Activated naive CD8-positive, alpha-beta T cell (primary cell): ENCODE data around the gene PHACTR1.

ENCODE experiments used
- H3K27ac Mint-ChIP-seq: one replicate; pipeline ENCODE4 v1.8.0; 2021; ENCODE audit warnings: mixed read lengths
- H3K27me3 Mint-ChIP-seq: one replicate; pipeline ENCODE4 v1.8.0; 2021; ENCODE audit warnings: mixed read lengths
- H3K36me3 Mint-ChIP-seq: one replicate; pipeline ENCODE4 v1.8.0; 2021; ENCODE audit warnings: mixed read lengths
- H3K4me1 Mint-ChIP-seq: one replicate; pipeline ENCODE4 v1.8.0; 2021; ENCODE audit warnings: low read depth, mixed read lengths
- H3K4me3 Mint-ChIP-seq: one replicate; pipeline ENCODE4 v1.8.0; 2021; ENCODE audit warnings: mild to moderate bottlenecking, mixed read lengths
- H3K9me3 Mint-ChIP-seq: one replicate; pipeline ENCODE4 v1.8.0; 2021; ENCODE audit warnings: low read depth, mixed read lengths

The PHACTR1 gene

DNA sequence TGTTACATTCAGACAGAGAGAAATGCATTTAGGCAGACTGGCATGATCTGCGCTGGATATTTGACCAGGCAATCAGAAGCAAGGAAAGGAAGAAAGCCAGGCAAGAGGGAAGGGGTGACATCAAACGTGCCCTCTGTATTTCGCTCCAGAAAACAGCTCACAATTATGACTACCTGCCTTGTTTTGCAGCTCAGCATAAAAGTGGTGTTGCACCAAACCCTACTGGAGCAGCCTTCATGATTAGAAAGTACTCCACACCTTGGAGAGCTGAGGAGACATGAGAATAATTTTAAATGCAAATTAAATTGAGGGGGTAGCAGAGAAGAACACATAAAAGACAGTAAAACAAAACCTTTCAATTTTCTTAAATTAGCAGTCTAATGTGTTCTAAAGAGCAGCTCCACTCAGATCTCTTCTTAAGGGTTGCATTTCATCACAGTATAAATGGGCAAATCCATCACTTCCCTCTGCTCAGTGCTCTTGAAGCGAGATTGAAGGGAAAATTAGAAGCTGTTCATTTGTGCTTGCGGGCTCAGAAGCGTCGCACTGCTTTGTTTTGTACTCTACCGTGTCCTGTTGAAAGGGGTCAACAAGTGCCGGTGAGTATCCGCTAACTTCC, at the start of gene PHACTR1:
TSS of gene PHACTR1 (plus strand) at position 470 of the 619 bp plus-strand sequence.
- Mint-ChIP-seq H3K27me3 (peaks cover 20% of the 10 kb centered on the region), H3K4me3 (no peak within 1 kb of the TSS), H3K36me3 (no peaks in the 10 kb centered on the region), H3K27ac (no peak within 1 kb of the TSS), H3K4me1 (no peaks in the 10 kb centered on the region), H3K9me3 (no peaks in the 10 kb centered on the region)

DNA sequence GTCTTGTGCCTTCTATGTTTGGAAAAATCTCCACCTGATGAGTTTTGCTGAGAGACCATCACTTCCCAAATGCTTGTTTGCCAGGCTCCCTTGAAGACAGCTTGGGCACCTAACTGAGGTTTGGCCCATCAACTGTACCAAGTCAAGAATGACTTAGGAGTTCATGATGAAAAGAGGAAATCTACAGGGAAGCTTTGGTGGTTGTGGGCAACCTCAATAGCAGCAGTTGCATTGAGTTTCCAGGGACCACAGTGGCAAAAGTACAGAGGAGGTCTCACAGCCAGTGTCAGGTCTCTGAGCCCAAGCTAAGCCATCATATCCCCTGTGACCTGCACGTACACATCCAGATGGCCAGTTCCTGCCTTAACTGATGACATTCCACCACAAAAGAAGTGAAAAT, 49.7 kb upstream of the PHACTR1 start:
- no peak overlapping the region for H3K4me3 Mint-ChIP-seq
- no peak overlapping the region for H3K27ac Mint-ChIP-seq
- no peaks in the 10 kb centered on the region for H3K36me3 Mint-ChIP-seq
- H3K9me3 Mint-ChIP-seq: no peaks in the 10 kb centered on the region
- no peaks in the 10 kb centered on the region for H3K4me1 Mint-ChIP-seq
- H3K27me3 Mint-ChIP-seq: peaks cover 3% of the 10 kb centered on the region

DNA sequence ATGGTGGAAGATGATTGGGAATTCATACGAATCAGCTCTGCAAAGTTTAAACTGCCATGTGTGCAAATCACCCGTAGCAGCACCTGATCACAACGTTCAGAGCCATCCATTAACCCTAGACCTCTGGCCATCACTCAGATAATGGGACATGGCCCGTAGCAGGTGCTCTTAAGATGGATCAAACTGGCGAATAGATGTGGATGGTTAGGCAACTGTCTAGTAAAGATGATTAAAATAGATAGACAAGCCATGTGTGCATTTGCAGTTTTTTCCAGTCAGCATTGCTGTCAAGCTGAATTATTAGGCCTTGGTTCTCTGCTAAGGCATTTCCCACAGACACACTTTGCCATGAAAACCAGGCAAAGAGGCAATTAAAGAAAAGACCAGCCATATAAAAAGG, 40.6 kb upstream of the PHACTR1 start:
- Mint-ChIP-seq H3K36me3 (no peaks in the 10 kb centered on the region), H3K4me3 (no peak overlapping the region), H3K27me3 (peaks cover 4% of the 10 kb centered on the region), H3K9me3 (no peaks in the 10 kb centered on the region), H3K4me1 (no peaks in the 10 kb centered on the region), H3K27ac (no peak overlapping the region)

DNA sequence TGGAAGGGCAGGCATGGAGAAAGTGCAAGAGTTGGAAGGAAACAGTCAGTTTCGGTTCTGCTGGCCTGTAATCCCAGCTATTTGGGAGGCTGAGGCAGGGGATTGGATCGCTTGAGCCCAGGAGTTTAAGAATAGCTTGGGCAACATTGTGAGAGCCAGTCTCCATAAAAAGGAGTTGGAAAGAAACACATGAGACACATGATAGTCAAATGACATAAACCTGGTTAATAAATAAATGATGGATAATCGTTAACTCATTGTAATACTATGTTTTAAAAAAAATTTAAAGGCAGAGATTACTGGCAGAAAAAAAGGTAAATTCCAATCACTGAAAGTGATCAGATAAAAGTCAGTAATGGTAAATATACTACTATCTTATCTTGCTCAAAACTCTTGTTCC, 37.2 kb upstream of the PHACTR1 start:
- no peaks in the 10 kb centered on the region for H3K4me1 Mint-ChIP-seq
- H3K4me3 Mint-ChIP-seq: no peak overlapping the region
- no peaks in the 10 kb centered on the region for H3K9me3 Mint-ChIP-seq
- no peak overlapping the region for H3K27ac Mint-ChIP-seq
- H3K36me3 Mint-ChIP-seq: no peaks in the 10 kb centered on the region
- H3K27me3 Mint-ChIP-seq: no peaks in the 10 kb centered on the region

DNA sequence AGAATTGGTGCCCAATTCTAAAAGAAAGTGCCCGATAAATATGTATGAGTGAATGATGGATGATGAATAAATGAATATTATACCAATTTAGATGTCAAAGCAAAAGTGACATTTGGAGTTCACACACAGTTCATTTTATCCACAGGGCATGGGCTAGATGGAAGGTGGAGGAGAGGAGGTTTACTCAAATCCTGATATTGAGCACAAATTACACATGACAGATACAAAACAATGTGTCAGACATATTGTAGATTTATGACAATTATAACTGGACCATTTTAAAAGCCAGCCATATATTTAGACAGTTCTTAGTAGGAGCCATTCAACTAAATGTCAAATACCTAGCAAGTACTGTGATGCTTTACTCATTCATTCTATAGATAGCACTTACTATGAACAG, 23.4 kb upstream of the PHACTR1 start:
- peaks cover 7% of the 10 kb centered on the region for H3K27me3 Mint-ChIP-seq
- H3K4me1 Mint-ChIP-seq: no peaks in the 10 kb centered on the region
- no peak overlapping the region for H3K4me3 Mint-ChIP-seq
- no peaks in the 10 kb centered on the region for H3K36me3 Mint-ChIP-seq
- H3K9me3 Mint-ChIP-seq: no peaks in the 10 kb centered on the region
- no peak overlapping the region for H3K27ac Mint-ChIP-seq

DNA sequence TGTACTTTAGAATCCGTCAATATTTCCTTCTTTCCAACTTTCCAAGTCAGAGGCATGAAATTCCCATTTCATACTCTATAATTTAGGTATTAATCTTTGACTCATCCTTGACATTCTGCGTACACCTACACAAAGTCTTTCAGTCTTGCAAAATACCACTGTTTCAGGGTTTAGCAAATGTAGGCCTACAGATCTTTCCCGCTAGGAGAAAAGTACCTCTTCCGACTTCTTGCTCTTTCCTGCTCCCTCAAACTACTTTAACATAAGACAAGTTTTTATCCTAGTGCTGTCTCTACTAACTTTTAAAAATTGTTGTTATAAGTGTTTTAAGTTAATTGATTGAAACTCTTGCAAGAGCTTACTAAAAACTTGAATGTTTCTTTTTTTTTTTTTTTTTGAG, 18.3 kb upstream of the PHACTR1 start:
- Mint-ChIP-seq H3K27me3 (peaks cover 10% of the 10 kb centered on the region), H3K9me3 (no peaks in the 10 kb centered on the region), H3K36me3 (no peaks in the 10 kb centered on the region), H3K4me1 (no peaks in the 10 kb centered on the region), H3K27ac (no peak overlapping the region), H3K4me3 (no peak overlapping the region)

DNA sequence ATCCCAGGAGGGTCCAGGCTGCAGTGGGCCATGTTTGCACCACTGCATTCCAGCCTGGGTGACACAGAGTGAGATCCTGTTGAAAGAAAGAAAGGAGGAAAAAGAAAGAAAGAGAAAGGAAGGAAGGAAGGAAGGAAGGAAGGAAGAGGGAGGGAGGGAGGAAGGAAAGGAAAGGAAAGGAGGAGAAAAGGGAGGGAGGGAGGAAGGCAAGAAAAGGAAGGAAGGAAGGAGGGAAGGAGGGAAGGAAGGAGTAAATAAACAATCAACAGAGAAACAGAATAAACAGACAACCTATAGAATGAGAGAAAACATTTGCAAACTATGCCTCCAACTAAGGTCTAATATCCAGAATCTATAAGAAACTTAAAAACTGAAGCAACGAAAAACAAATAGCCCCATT, 11.6 kb upstream of the PHACTR1 start:
- Mint-ChIP-seq H3K27me3 (peaks cover 8% of the 10 kb centered on the region), H3K4me1 (no peaks in the 10 kb centered on the region), H3K9me3 (no peaks in the 10 kb centered on the region), H3K36me3 (no peaks in the 10 kb centered on the region), H3K27ac (no peak overlapping the region), H3K4me3 (no peak overlapping the region)

DNA sequence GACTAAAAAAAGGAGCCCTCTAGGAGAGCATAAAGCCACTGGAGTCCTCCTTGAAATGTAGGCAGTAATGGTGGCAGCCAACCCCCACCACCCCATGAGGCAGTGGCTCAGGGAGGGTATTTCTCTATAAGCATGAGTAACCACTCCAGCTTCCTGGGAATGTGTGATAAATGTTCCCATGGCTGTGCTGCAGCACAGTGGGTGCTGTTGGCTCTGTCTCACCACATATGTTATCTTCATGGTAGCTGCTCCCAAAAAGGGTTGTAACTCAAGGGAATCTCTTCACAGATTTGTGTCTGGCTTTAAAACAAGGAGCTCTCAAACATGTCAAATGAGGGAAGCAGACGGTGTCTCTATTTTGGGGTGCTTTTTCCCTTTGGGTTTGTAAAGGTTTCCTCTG, 7.5 kb upstream of the PHACTR1 start:
- H3K9me3 Mint-ChIP-seq: no peaks in the 10 kb centered on the region
- no peaks in the 10 kb centered on the region for H3K36me3 Mint-ChIP-seq

DNA sequence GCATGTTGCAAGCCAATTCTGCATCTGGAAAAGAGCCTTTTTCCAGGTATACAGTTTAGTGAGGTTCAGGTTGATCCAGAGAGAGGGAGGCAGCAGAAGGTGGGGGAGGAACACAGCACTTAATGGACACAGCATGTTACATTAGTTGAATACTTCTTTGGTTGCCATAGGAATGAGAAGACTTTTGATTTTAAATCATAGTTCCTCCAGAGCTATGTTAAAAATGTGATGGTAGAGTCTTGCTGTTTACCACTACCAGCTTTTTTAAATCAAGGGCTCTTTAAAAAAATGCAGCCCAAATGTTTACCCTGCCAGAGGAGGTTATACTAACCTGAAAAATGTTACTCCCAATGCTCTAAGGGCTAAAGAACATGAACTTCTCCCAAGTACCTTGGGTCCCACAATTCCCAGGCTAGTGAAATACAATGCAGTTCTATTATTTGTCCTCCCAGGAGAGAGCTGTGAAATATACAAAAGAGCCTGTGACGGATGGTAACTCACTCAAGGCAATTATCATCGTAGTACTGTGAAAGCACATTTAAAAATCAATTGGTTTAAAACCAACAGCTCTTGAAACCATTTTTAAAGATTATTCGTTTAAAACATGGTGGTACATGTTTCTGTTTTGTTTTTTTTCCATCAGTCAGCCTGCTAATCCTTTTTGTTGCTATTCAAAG, 6.9 kb upstream of the PHACTR1 start:
- no peaks in the 10 kb centered on the region for H3K4me1 Mint-ChIP-seq
- H3K27ac Mint-ChIP-seq: no peak overlapping the region
- peaks cover 12% of the 10 kb centered on the region for H3K27me3 Mint-ChIP-seq
- H3K9me3 Mint-ChIP-seq: no peaks in the 10 kb centered on the region
- no peak overlapping the region for H3K4me3 Mint-ChIP-seq
- no peaks in the 10 kb centered on the region for H3K36me3 Mint-ChIP-seq

More for the DNA sequence above, 7.5 kb upstream of the PHACTR1 start:
- no peak overlapping the region for H3K27ac Mint-ChIP-seq
- peaks cover 14% of the 10 kb centered on the region for H3K27me3 Mint-ChIP-seq
- H3K4me1 Mint-ChIP-seq: no peaks in the 10 kb centered on the region
- no peak overlapping the region for H3K4me3 Mint-ChIP-seq

DNA sequence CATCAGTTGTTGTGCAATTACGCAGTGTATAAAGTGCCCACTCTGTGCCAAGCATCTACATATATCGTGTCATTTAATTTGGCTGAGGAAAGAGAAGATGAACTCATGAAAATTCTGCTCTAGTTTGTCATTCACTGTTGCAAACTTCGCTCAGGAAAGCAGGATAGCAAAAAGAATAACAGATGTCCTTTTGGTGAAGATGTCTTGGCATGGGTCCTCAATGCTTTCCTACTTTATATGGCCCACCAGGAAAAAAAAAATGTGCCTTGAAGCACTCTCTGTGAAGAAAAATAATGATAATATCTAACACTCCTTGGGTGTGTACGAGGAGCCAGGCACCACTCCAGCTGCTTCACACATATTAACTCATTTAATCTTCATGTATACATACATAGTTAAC, 5.6 kb upstream of the PHACTR1 start:
- Mint-ChIP-seq H3K4me3 (no peak overlapping the region), H3K36me3 (no peaks in the 10 kb centered on the region), H3K27ac (no peak overlapping the region), H3K9me3 (no peaks in the 10 kb centered on the region), H3K27me3 (peaks cover 12% of the 10 kb centered on the region), H3K4me1 (no peaks in the 10 kb centered on the region)

DNA sequence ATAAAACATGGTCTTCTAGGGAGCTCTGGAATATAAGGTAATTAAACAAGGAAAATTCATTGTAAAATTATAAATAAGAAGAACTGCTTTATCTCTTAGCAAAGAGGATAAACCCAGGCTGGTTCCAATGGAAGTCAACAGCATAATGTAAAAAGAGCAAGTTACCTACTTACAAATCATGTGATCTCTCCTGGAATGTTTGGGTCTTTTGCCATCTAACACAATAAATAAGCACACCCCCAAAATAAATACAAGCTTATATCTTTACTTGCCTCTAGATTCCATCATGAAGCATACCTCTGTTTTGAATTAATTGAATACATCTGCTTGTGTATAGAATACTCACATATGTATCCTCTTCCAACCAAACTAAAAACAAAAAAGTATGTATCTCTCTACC, 2.5 kb upstream of the PHACTR1 start:
- peaks cover 12% of the 10 kb centered on the region for H3K27me3 Mint-ChIP-seq

DNA sequence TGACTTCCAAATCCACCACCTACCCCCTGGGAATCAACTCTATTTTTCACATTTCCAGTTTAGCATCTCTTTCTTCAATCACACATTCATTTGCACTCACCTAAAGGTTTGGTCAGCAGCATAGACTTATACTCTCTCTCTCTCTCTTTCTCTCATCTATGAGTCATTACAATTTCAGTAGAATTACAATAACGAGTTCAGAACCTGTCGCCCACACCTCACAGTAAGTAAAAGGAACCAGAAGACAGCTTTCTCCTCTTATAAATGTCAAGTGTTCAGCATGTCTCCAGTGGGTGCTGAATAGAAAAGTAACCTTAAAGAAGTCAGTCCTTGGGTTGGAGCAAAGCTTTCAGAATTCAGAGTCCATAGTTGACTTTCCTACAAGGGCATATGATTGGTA, 1.1 kb upstream of the PHACTR1 start:
- no peaks in the 10 kb centered on the region for H3K36me3 Mint-ChIP-seq
- peaks cover 18% of the 10 kb centered on the region for H3K27me3 Mint-ChIP-seq
- no peak overlapping the region for H3K27ac Mint-ChIP-seq
- no peak overlapping the region for H3K4me3 Mint-ChIP-seq
- no peaks in the 10 kb centered on the region for H3K4me1 Mint-ChIP-seq
- no peaks in the 10 kb centered on the region for H3K9me3 Mint-ChIP-seq

More for the DNA sequence above, 2.5 kb upstream of the PHACTR1 start:
- no peaks in the 10 kb centered on the region for H3K4me1 Mint-ChIP-seq
- no peak overlapping the region for H3K27ac Mint-ChIP-seq
- no peaks in the 10 kb centered on the region for H3K36me3 Mint-ChIP-seq
- no peak overlapping the region for H3K4me3 Mint-ChIP-seq
- no peaks in the 10 kb centered on the region for H3K9me3 Mint-ChIP-seq

DNA sequence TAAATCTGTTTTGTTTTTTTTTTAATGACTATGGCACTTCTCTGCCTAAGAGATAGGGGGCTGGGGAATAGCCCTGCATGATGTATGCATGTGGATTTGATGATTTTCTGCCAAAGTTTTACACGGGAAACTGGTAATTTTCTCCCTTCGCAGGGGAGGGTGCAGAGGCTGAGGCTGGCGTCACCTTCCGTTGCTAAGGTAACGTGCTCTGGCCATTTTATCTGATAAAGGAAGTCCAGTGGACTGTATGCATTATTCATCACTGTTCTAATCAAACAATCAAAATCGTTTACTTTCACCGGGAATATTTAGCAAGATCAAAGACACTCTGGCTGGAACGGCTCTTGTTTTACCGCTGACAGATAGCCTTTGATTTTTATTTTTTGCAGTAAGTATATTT, 789 bp downstream of the PHACTR1 start:
- Mint-ChIP-seq H3K4me3 (no peak overlapping the region), H3K36me3 (no peaks in the 10 kb centered on the region), H3K4me1 (no peaks in the 10 kb centered on the region), H3K27ac (no peak overlapping the region), H3K27me3 (peaks cover 18% of the 10 kb centered on the region), H3K9me3 (no peaks in the 10 kb centered on the region)

DNA sequence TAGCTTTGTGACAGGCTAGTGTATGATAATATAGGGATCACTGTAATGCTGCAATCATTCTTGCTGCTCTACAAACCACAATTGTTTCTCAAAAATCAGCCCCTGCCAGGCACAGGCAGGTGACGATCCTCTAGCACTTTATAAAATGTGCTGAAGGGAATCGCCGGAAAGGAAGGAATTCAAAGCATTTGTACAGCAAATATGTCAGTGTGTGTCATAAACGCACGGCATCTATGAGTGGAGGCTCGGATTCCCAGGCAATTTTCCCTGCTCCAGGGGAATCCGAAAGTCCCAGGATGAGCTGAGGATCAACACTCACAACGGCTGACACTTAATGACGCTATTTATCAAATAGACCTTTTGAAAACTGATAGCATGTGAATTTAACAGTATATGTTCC, 1.4 kb downstream of the PHACTR1 start:
- H3K9me3 Mint-ChIP-seq: no peaks in the 10 kb centered on the region
- peaks cover 16% of the 10 kb centered on the region for H3K27me3 Mint-ChIP-seq
- H3K36me3 Mint-ChIP-seq: no peaks in the 10 kb centered on the region
- no peak overlapping the region for H3K4me3 Mint-ChIP-seq
- H3K27ac Mint-ChIP-seq: no peak overlapping the region
- no peaks in the 10 kb centered on the region for H3K4me1 Mint-ChIP-seq

DNA sequence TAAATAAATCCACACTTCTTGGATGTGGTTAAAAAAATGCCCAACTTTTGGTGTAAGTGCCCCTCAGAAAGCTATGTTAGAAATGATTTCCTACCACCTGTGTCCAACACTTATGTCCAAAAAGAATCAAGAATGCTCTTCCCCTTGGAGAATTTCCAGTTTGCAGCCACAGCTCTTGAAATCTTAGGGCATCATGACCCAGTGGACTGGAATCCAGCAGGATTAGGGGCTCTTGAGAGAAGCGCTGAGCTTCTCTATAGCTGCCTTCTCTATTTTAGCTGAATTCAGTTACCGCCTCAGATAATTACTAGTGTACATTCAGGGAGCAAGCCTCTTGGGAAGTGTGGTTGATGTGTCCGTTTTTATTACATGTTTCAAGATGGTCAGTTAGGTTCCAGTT, 2.5 kb downstream of the PHACTR1 start:
- Mint-ChIP-seq H3K4me1 (no peaks in the 10 kb centered on the region), H3K36me3 (no peaks in the 10 kb centered on the region), H3K27ac (no peak overlapping the region), H3K9me3 (no peaks in the 10 kb centered on the region), H3K4me3 (no peak overlapping the region), H3K27me3 (peaks cover 14% of the 10 kb centered on the region)

DNA sequence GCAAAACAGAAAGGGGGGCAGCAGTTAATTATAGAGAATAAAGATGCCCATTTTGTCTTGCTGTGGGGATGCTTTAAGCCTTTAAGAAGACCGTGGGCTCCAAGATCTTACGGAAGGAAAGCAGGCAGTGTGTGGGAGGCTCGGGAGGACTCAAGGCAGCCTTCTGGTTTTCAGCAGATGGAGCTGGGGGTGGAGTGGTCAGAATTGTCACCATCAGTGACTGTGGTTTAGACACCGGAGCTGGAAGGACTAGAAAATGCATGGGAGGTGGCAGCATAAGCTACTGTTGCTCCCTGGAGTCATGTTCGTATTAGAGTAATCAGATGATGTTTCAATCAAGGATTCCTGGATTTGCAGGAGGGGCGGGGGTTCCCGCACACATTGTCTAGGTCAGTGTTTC, 3.7 kb downstream of the PHACTR1 start:
- Mint-ChIP-seq H3K27me3 (peaks cover 12% of the 10 kb centered on the region), H3K36me3 (no peaks in the 10 kb centered on the region), H3K9me3 (no peaks in the 10 kb centered on the region), H3K4me3 (no peak overlapping the region), H3K27ac (no peak overlapping the region), H3K4me1 (no peaks in the 10 kb centered on the region)
